ENCODE data around the gene HOXB4. TPM values are rescaled to one million over a fixed set of nuclear protein-coding genes. Genes with fewer than 3 reads are reported as not detected.

The HOXB4 gene
- total RNA-seq, 4 donors from 2014 or later, result 1.6 to 8.7 (median 3.4) TPM

GRCh38 chr17:48603959-48604769 is 26.0 kb upstream of the HOXB4 start:
- DNase-seq (ENCODE audit: low spot score) (no peak), ATAC-seq (ENCODE audit: low FRiP score) (peak; percentile 63)
- TF ChIP-seq, protein P1, sequence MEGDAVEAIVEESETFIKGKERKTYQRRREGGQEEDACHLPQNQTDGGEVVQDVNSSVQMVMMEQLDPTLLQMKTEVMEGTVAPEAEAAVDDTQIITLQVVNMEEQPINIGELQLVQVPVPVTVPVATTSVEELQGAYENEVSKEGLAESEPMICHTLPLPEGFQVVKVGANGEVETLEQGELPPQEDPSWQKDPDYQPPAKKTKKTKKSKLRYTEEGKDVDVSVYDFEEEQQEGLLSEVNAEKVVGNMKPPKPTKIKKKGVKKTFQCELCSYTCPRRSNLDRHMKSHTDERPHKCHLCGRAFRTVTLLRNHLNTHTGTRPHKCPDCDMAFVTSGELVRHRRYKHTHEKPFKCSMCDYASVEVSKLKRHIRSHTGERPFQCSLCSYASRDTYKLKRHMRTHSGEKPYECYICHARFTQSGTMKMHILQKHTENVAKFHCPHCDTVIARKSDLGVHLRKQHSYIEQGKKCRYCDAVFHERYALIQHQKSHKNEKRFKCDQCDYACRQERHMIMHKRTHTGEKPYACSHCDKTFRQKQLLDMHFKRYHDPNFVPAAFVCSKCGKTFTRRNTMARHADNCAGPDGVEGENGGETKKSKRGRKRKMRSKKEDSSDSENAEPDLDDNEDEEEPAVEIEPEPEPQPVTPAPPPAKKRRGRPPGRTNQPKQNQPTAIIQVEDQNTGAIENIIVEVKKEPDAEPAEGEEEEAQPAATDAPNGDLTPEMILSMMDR (IDR thresholded peaks at IDR 0.05), result no peak

DNA sequence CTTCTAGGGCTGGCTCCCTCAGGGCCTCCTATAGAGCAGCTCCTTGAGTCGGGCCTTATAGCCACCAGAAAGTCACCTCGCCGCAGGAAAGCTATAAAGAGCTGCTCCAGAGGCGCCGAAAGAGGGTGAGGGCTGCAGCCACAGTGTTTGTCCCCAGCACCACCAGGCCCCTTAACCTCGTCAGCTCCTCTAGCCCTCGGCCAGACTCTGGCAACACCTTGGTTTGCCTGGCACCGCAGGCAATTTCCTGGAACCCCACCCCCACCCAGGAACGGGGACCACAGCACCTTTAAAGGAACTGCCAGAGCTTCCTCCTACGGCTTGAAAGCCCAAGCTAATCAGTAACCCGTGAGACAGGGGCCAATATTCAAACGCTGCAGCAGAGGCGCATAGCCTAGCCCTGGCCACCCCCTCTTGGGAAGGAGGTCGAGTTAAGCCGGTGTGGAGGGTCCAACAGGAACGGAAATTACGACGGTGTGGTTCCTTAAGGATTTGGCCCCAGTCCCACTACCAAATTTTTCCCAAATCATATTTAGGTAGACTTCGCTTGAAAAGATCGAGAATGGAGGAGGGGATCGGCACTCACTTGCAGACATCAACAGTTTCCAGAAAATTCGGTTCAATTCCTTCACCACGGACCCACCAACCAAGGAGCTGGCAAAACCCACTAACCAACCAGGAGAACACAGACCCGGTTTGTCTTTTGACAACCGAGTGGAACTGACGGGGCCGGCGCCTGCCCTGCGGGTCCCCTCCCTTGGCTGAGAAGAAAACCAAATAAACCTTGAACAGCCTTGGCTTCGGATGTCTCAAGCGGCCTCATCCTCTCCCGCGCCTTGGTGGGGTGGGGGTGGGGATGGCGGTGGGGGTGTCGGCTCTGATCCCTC is 23.6 kb upstream of the HOXB4 start:
- DNase-seq (ENCODE audit: low spot score), result no peak
- no peak for ATAC-seq (ENCODE audit: low FRiP score)
- TF ChIP-seq, protein P1 (IDR thresholded peaks at IDR 0.05), result no peak

DNA sequence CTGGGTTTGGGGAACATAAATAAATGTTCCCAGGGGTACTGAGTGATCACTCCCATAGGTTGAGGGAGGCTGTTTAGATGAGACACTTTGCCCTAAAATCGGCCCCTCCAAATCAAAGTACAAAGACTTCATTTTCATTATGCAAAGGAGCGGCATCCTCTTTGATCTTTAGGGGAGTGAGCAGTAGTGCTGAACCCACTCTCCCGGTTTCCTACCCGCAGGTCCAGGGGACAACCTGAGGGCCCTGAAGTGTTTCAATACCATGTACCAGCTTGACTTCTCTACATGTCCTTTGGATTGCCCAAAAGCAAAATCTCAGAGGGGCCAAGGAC is 23.0 kb upstream of the HOXB4 start:
- TF ChIP-seq, protein P1 (IDR thresholded peaks at IDR 0.05), result no peak
- no peak for ATAC-seq (ENCODE audit: low FRiP score)

GRCh38 chr17:48600244-48601098 is 22.3 kb upstream of the HOXB4 start:
- ATAC-seq (ENCODE audit: low FRiP score) (no peak), DNase-seq (ENCODE audit: low spot score) (no peak)
- TF ChIP-seq, protein P1 (IDR thresholded peaks at IDR 0.05), result no peak

More for the DNA sequence above, 23.0 kb upstream of the HOXB4 start:
- DNase-seq (ENCODE audit: low spot score), result no peak

DNA sequence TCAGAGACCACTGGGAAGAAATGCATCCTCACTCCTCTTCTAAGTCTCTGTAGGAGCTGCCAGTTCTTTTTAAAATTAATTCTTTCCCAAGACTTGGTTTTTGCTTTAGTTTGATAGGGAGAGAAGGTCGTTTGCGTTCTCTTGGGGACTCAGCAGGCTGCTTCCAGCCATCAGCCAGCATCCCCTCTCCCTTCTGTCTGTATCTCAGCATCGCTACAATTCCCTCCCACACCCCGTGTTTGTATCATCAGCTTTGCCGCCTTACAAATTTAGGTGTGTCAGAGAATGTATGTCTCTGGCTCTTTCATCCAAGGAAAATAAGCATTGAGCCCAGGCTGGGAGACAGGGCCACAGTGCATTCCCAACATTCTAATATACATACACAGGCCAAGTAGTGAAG is 21.2 kb upstream of the HOXB4 start:
- DNase-seq (ENCODE audit: low spot score), result no peak
- no peak for ATAC-seq (ENCODE audit: low FRiP score)
- TF ChIP-seq, protein P1 (IDR thresholded peaks at IDR 0.05), result no peak

- DNase-seq (ENCODE audit: low spot score) (no peak), ATAC-seq (ENCODE audit: low FRiP score) (no peak)
- TF ChIP-seq, protein P1 (IDR thresholded peaks at IDR 0.05), result no peak
Measured at GRCh38 chr17:48598736-48599135, 20.6 kb upstream of the HOXB4 start.
